ENCODE data around the gene C16orf96.

The C16orf96 gene

GRCh38 chr16:4525634-4526277, 30.4 kb upstream of the C16orf96 start:
- no peak for DNase-seq

- no peak for DNase-seq
These were observed 26.8 kb upstream of the C16orf96 start for GRCh38 chr16:4529085-4530060.

DNA sequence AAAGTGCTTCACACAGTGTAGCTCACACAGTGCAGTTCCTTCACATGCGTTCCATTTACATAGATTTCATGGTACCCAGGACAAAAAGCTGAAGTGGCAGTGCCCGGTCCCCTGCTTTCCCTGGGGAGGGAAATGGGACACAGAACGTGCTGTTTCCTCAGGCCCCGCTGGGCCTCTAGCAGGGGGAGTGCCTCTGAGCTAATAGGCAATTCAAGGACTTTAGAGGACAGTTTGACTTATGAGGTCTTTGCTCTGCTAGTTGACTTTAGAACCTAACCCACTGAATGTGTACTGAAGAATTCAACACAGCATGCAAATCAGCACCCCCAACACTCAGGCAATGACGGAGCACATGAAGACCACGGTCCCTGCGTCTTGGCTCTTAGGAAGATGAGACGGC, 24.3 kb upstream of the C16orf96 start:
- no peak for DNase-seq

GRCh38 chr16:4532238-4532637, 23.9 kb upstream of the C16orf96 start:
- no peak for DNase-seq

- DNase-seq: no peak
These were observed 22.6 kb upstream of the C16orf96 start for GRCh38 chr16:4533490-4533889.

DNA sequence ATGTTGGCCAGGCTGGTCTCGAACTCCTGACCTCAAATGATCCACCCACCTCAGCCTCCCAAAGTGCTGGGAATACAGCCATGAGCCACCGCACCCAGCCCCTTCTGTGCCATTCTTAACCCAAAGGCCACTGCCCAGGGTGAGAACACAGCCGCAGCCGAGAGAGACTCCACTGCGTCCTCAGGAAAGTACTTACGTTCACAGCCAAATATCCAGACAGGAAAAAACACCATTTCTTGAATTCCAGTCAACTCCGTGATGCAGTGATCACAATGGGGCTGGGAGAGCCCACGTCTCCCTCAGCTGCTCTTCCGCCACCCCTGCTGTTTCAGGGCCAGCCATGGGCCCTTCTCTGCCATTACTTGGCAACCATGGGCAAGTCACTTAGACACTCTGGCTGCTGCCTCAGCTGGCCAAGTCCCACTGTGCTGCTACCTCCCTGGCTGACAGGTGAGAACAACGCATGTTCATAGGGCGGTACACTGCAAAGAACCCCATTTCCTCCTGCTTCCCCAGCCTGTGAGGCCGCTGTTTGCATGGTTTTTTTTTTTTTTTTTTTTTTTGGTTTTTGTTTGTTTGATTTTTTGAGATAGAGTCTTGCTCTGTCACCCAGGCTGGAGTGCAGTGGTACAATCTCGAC, 21.9 kb upstream of the C16orf96 start:
- no peak for DNase-seq

DNA sequence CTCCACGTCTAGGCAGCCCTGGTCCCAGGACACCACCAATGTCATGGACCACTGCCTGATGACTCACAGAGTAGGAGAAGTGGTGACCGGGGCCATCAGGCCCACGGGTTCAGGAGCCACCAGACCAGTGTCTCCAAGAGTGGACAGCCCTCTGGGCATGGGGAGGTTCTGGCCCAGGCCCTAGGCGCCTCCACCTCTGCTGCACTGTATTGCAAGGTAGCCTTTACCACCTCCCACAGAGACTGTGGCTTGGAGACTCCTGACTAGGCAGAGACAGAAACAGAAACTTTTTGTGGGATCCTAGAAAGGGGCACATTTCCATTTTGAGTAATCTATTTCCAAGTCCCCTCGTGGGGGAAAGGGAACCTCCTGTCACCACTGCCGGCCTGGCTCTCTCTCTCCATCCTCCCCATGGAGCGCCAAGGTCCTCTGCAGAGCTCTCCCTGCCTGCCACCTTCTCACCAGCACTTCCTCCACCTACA, 20.5 kb upstream of the C16orf96 start:
- no peak for DNase-seq

- no peak for DNase-seq
These were observed 19.6 kb upstream of the C16orf96 start for GRCh38 chr16:4536391-4537106.

- no peak for DNase-seq
These were observed 18.5 kb upstream of the C16orf96 start for GRCh38 chr16:4537376-4538343.

DNA sequence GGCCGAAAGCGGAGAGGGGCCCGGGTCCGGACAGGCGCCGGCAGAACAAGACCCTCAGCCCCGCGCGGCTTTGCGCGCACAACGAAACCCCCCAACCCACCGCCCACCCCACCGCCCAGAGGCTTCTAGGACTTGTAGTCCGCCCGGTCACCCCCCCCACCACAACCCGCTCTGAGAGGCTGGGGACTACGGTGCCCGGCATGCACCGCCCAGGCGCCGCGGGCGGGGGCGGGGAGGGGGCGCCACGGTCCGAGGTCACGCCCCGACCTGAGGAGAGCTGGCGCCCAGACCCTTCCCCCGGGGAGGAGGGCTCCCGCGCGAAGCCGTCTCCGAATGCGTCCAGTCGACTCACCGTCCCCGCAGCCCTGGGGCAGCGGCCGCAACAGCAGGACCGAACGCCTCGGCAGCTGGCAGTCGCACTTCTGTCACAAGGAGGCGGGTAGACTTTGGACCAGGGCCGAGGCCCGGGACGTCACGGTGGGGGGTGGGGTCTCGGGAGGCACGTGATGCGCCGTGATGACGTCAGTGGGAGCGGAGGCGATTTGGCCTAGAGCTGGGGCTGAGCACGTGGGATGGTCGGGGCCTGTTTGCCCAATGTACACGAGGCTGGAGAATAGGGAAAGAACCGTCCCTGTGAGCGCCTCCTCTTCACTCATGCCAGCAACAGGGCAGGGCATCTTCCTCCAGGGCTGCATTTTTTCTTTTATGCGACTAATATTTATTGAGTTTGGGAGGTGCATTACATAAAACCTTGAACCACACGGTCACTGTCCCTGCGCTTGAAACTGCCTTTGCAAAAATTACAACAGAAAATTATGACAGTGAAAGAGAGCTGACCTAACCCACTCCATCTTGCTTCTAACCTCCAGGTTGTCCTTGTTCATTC, 17.5 kb upstream of the C16orf96 start, which contains the start of gene CDIP1:
Gene CDIP1, minus strand, starts transcription at position 424 of the 886 bp plus-strand sequence. CDS start 24,643 bp downstream, outside the sequence.
- peak; percentile 99 for DNase-seq

GRCh38 chr16:4539716-4540284, 16.3 kb upstream of the C16orf96 start:
- DNase-seq: no peak

GRCh38 chr16:4544473-4544872, 11.7 kb upstream of the C16orf96 start:
- DNase-seq: no peak

GRCh38 chr16:4548124-4548523, 8.0 kb upstream of the C16orf96 start:
- DNase-seq: no peak

DNA sequence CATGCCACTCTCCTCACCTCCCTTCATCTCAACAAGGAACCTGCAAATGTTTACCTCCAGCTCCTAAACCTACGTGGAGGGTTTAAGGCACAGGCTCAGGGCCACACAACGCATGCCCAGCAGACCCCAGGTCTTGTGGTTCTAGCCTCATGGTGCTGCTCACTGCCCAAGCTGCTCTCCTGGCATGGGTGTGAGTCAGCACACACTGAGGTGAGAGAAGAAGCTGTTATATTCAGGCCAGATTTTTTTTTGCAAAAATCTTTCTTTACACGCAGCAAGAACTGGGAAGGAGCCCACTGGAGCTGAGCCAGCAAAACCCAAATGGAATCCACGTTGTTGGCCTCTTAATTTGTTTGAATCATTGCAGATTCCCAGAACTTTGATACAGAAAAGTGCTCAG, 5.5 kb upstream of the C16orf96 start:
- DNase-seq: no peak

GRCh38 chr16:4552541-4552940, 3.6 kb upstream of the C16orf96 start:
- no peak for DNase-seq

GRCh38 chr16:4556580-4556979, 440 bp downstream of the C16orf96 start:
- DNase-seq: no peak

GRCh38 chr16:4557973-4558372, 1.8 kb downstream of the C16orf96 start:
- no peak for DNase-seq

DNA sequence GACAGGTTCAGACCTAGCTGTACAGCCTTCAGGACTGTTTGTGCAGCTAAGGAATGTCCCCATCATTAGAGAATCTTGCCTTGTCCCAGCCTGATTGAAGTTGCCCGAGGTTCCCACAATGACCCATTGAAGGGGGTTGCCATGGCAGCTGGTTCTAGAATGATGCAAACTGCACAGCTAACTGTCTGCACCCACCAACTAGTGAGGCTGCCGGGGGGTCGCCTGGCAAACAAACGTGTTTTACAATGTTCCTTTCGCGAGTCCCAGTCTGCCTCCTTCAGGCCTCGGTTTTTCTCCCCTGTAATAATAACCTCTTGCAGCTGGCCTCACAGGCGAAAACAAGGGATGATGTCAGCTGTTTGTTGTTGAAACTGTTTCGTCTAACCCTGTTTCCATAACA, 5.5 kb downstream of the C16orf96 start:
- DNase-seq: no peak

DNA sequence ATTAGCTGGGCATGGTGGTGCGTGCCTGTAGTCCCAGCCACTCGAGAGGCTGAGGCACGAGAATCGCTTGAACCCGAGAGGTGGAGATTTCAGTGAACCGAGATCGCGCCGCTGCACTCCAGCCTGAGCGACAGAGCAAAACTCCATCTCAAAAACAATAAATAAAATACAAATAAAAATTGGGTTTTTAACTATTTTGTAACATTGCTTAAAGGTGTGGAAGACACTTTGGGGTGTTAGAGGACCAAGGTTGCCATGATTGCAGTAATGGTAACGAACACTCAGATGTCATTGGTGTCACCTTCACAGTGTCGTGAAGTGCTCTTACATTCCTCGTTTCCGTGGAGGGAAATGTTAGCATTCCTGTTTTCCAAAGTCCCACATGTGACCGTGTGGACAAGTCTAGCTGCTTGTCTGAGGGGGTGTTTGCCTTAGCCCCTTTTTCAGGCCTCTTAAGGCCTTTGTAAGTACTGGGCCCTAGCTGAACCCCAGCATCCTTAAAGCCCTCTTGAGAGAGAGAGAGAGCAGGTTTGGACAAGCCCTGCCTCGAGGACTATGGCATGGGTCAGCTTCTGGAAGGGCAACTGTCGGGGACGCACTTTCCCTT, 8.6 kb downstream of the C16orf96 start:
- no peak for DNase-seq

- DNase-seq: no peak
These were observed 10.0 kb downstream of the C16orf96 start for GRCh38 chr16:4566144-4566543.
